Activated CD8-positive, alpha-beta T cell treated with anti-CD3 and anti-CD28 coated beads, Interleukin-2, amount 10 ng/mL, durations not matched to agents 7 days and 5 days (primary cell): ENCODE results near the gene DOHH. TPM values are rescaled to one million over a fixed set of nuclear protein-coding genes. Genes with fewer than 3 reads are reported as not detected.

Source experiments
- ATAC-seq: fragments of 150-1000 bp; cut with Tn5 transposase; one replicate; pipeline ENCODE4 v1.10.0; 2021; ENCODE audit warnings: moderate library complexity
- CTCF ChIA-PET: fragments of 350-600 bp; sonication (Branson Sonifier 250); formaldehyde crosslinking; loops from one replicate; lab custom pipeline; 2021; ENCODE audit warnings: antibody characterized with exemption; lab: Charles Lee
- POLR2A ChIA-PET: fragments of 350-600 bp; sonication (Branson Sonifier 250); formaldehyde crosslinking; loops from one replicate; lab custom pipeline; 2021; ENCODE audit warnings: antibody characterized with exemption; lab: Charles Lee
- DNase-seq: peaks from one replicate; pipeline ENCODE4 v3.0.0-alpha.2; 2020
- H3K27ac Mint-ChIP-seq: one replicate; pipeline ENCODE4 v1.8.0; 2021; ENCODE audit warnings: mild to moderate bottlenecking, mixed read lengths
- H3K27me3 Mint-ChIP-seq: one replicate; pipeline ENCODE4 v1.8.0; 2021; ENCODE audit warnings: low read depth, mixed read lengths
- H3K36me3 Mint-ChIP-seq: one replicate; pipeline ENCODE4 v1.8.0; 2021; ENCODE audit warnings: low read depth, mixed read lengths
- H3K4me1 Mint-ChIP-seq: one replicate; pipeline ENCODE4 v1.8.0; 2021; ENCODE audit warnings: low read depth, mixed read lengths
- H3K4me3 Mint-ChIP-seq: one replicate; pipeline ENCODE4 v1.8.0; 2021; ENCODE audit warnings: mild to moderate bottlenecking, mixed read lengths
- H3K9me3 Mint-ChIP-seq: one replicate; pipeline ENCODE4 v1.8.0; 2022; ENCODE audit warnings: mixed read lengths; ENCODE audit not compliant: insufficient read depth
- total RNA-seq, 2 experiments: library from RNA; stranded (reverse); gene quantifications; one replicate each; pipeline ENCODE4 v1.2.3, GENCODE V29; 2021

Gene DOHH
- total RNA-seq, 2 experiments from 2014 or later = 14.6 to 16.1 TPM

DNA sequence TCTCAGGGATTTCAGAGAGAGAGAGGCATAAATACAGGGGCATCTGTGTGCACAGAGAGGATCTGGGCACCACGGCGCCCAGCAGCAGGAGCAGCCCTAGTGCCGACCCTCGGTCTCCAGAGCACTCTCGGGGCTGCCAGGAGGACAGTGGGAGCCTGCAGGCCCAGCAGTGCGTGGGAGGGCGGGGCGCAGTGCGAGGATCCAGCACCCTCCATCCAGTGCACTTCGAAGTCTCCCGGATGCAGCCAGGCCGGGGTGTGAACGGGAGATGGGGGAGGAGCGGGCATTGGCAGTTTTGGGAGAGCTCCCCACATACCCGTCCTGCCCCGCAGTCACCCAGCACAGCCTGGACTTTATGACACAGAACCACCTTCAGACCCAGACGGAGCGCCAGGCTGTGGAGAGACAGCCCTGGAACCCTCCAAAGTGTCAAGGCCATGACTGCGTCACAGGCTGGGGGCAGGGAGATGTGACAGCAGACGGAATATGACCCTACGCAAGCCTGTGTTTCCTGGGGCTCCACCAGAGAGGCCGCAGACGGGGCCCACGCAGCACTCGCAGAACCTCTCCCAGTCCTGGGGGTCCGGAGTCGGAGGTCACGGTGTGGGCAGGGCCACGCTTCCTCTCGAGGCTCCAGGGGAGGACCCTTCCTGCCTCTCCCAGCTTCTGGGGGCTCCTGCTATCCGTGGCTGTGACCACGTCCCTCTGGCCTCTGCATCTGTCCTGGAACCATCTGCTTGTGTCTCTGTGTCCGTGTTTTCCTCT is 23.8 kb upstream of the DOHH start:
- H3K27me3 Mint-ChIP-seq = no peaks in the 10 kb centered on the region
- no peak overlapping the region for H3K27ac Mint-ChIP-seq
- peaks cover 20% of the 10 kb centered on the region for H3K36me3 Mint-ChIP-seq
- DNase-seq (no peak), ATAC-seq (no peak)
- no peak overlapping the region for H3K4me3 Mint-ChIP-seq
- POLR2A ChIA-PET = no interaction called here
- CTCF ChIA-PET = no interaction called here
- H3K9me3 Mint-ChIP-seq = no peaks in the 10 kb centered on the region
- peaks cover 3% of the 10 kb centered on the region for H3K4me1 Mint-ChIP-seq

DNA sequence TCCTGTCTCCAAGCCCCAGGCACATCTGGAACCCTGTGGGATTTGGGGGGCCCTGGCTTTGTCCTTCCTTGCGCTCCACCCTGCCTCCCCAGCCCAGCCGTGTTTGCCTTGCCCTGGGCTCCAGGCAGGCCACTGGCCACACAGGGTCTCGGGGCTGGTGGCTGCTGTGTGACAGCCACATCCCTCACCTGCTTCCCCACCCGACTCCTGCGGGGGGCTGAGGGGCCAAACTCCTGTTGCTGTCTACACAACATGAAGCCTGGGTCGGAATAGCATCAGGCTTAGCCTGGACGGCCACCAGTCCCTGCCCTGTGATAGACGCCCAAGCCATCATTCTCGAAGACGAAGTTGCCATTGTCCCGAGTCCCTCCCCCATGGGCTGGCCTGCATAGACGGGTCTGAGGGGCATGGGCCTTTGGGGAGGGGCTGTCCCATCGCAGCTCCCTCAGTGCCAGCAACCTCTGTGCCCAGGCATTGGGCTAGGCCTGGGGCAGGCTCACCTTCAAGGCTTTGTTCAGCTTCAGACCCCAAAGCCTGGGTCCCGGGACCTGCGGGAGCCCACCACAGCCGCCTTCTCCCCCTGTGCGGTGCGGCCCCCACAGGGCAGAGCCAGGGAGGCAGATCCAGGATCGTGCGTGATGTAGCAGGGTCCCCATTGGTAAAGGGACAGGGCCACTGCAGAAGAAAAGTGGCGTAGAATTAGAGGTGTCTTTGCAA is 23.0 kb upstream of the DOHH start:
- no peak for ATAC-seq
- CTCF ChIA-PET = no interaction called here
- POLR2A ChIA-PET = no interaction called here
- no peak overlapping the region for H3K4me3 Mint-ChIP-seq
- no peak overlapping the region for H3K27ac Mint-ChIP-seq
- no peaks in the 10 kb centered on the region for H3K27me3 Mint-ChIP-seq
- DNase-seq = no peak
- no peaks in the 10 kb centered on the region for H3K9me3 Mint-ChIP-seq
- H3K36me3 Mint-ChIP-seq = peaks cover 24% of the 10 kb centered on the region
- peaks cover 3% of the 10 kb centered on the region for H3K4me1 Mint-ChIP-seq

DNA sequence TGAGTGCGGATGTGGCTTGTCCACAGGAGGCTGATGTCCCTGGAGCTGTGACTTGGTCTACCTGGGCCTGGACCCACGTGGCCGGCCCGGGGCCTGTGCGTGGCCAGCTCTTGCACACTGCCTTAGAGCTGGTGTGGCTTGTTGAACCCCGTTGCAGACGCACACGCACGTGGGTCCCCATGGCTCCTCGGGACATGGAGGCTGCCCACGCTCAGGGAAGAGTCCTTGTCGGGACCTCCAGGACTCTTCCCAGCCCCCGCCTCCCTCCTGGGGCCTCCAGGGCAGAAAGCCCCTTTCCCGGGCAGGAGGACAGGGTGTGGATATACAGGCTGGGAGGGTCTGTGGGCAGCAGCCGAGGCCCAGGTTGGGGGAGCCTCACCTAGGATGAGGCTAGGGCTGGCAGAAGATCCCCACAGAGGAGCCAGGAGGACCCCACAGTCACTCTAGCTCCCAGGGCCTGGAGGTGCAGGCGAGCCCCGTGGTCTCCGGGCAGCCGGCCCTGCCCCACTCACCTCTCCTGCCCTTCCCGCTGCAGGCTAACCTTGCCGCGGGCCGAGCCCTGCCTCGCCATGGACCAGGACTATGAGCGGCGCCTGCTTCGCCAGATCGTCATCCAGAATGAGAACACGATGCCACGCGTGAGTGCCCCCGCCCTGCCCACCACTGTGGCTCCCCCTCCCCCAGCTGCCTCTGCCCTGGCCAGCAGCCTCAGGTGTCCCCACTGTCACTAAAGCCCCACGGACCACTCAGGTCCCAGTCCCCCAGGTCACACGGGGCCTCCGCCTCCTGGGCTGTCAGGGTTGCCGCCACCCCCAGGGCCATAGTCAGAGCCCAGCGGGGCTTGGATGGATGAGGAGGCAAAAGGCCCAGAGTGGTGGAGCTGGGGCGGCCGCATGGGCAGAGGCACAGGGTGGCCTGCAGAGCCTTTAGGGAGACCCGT is 22.2 kb upstream of the DOHH start:
- no peak overlapping the region for H3K27ac Mint-ChIP-seq
- H3K4me1 Mint-ChIP-seq = peaks cover 3% of the 10 kb centered on the region
- CTCF ChIA-PET = no interaction called here

DNA sequence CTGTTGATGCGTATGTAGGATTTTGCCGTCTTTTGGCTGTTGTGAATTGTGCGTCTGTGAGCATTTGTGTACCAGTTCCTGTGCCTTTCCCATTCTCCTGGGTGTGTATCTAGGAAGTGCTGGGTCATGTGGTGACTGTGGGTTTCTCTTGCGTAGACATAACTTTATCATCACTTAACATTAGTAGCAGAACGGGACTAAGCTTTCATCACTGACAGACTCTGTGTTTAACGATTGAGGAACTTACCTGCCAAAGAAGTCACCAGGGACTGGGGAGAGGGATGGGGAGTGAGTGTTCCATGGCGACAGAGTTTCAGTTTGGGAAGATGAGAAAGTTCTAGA is 20.6 kb upstream of the DOHH start:
- H3K4me3 Mint-ChIP-seq = no peak overlapping the region
- peak overlapping the region; percentile 5 for H3K27ac Mint-ChIP-seq
- no peak for DNase-seq
- H3K27me3 Mint-ChIP-seq = no peaks in the 10 kb centered on the region
- ChIA-PET POLR2A (no interaction called here), CTCF (no interaction called here)
- H3K4me1 Mint-ChIP-seq = peaks cover 15% of the 10 kb centered on the region
- H3K36me3 Mint-ChIP-seq = peaks cover 22% of the 10 kb centered on the region
- no peaks in the 10 kb centered on the region for H3K9me3 Mint-ChIP-seq
- no peak for ATAC-seq

More for the DNA sequence above, 22.2 kb upstream of the DOHH start:
- POLR2A ChIA-PET = no interaction called here
- Mint-ChIP-seq H3K27me3 (no peaks in the 10 kb centered on the region), H3K9me3 (no peaks in the 10 kb centered on the region), H3K4me3 (no peak overlapping the region), H3K36me3 (peaks cover 25% of the 10 kb centered on the region)
- ATAC-seq (no peak), DNase-seq (no peak)

DNA sequence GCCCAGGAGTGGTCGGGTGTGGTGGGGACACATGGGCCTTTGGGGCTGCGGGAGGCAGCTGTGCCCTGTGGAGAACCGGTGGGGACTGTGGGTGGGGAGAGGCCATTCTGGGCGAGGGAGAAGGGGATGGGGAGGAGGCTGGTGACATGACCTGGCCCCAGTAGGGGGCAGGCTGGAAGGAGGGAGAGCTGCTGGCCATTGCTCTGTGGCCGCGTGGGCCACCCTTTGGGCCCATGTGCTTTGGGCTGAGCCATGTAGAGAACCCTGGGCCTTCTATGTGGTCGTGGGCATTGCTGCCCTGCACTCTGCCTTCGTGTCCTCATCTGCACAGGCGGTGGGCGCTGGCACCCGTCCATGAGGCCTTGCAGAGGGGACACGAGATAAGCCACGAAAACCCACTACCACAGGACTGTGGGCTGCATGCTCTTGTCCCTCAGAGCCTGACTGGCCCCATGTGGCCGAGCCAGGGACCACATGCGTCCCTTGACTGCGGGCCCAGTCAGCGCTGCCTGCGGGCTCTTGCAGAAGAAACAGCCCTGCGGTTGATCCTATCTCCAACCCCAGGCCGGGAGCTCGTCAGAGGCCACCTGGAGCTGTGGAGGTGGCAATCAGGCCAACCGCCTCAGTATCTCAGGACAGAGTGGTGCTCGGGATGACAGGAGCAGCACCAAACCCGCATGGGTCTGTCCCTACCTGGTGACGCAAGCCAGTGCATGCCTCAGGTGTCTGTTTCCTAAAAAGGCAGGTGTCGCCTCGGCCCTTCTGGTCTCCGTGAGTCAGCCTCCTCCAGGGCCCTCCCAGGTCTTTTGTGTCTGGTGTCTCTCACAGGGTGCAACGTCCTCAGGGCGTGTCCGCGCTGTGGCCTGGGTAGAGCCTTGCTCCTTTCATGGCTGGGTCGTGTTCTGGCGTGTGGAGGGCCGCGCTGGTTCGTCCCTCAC is 20.0 kb upstream of the DOHH start:
- ChIA-PET CTCF (no interaction called here), POLR2A (no interaction called here)
- ATAC-seq (no peak), DNase-seq (no peak)
- Mint-ChIP-seq H3K4me3 (no peak overlapping the region), H3K4me1 (peaks cover 21% of the 10 kb centered on the region), H3K27ac (no peak overlapping the region), H3K9me3 (no peaks in the 10 kb centered on the region), H3K27me3 (no peaks in the 10 kb centered on the region), H3K36me3 (peaks cover 22% of the 10 kb centered on the region)

DNA sequence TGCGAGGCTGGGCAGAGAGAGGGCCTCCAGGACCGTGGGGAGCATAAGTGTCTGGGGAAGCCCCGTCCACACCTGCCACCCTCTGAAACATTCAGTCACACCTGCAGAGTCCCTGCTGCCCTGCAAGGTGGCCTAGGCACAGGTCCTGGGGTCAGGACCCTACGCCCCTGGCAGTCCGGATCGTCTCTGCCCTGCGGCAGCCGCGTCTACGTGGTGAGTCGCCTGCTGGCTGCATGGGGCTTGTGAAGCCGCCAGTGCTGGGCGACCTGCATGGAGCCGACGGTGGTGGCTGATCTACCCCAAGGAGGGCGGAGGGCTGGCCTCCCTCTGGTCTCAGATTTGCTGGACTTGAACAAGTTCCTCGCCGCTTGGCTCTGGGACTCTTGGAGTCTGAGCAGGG is 18.7 kb upstream of the DOHH start:
- H3K4me1 Mint-ChIP-seq = peaks cover 27% of the 10 kb centered on the region
- H3K36me3 Mint-ChIP-seq = peaks cover 19% of the 10 kb centered on the region
- CTCF ChIA-PET = no interaction called here
- ATAC-seq (no peak), DNase-seq (no peak)
- POLR2A ChIA-PET = no interaction called here
- H3K4me3 Mint-ChIP-seq = no peak overlapping the region
- H3K9me3 Mint-ChIP-seq = no peaks in the 10 kb centered on the region
- no peak overlapping the region for H3K27ac Mint-ChIP-seq
- H3K27me3 Mint-ChIP-seq = no peaks in the 10 kb centered on the region

DNA sequence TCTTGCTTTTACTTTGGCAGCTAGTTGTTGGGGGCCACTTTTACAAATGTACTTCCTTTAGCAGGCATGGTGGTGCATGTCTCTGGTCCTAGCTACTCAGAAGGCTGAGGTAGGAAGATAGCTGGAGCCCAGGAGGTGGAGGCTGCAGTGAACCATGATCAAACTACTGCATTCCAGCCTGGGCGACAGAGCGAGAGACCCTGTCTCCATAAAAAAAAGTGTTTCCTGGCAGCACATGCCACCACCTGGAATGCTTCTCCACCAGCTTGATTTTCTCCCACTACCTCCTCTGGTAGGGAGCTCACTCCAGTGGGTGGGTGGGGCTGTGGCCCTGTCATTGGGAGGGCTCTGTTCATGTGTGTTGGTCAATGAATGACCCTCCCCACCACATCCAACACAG is 18.2 kb upstream of the DOHH start:
- DNase-seq = no peak
- H3K4me1 Mint-ChIP-seq = peaks cover 28% of the 10 kb centered on the region
- no peak overlapping the region for H3K27ac Mint-ChIP-seq
- POLR2A ChIA-PET = no interaction called here
- no peaks in the 10 kb centered on the region for H3K9me3 Mint-ChIP-seq
- H3K4me3 Mint-ChIP-seq = no peak overlapping the region
- no peak for ATAC-seq
- CTCF ChIA-PET = no interaction called here
- H3K36me3 Mint-ChIP-seq = peaks cover 16% of the 10 kb centered on the region
- no peaks in the 10 kb centered on the region for H3K27me3 Mint-ChIP-seq

DNA sequence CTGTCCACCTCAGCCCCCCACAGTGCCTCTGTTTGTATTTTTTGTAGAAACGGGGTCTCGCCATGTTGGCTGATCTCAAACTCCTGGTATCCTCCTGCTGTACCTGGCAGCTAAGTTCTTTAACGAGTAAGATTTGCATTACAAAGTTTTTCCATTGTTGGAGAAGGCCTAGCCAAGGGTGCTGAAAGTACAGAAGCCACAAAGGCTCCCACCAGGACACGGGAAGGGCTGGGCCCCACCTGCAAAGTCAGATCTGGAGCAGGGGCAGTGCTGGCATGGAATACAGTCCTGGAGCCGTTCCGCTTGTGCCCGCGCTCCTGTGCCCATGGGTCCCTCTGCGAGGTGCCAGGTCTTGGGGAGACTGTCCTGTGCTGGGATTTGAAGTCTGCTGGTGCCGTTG is 17.8 kb upstream of the DOHH start:
- Mint-ChIP-seq H3K4me3 (no peak overlapping the region), H3K27ac (no peak overlapping the region), H3K27me3 (no peaks in the 10 kb centered on the region), H3K4me1 (peaks cover 28% of the 10 kb centered on the region), H3K36me3 (peaks cover 16% of the 10 kb centered on the region), H3K9me3 (no peaks in the 10 kb centered on the region)
- ChIA-PET CTCF (no interaction called here), POLR2A (no interaction called here)
- ATAC-seq = no peak
- DNase-seq = no peak

DNA sequence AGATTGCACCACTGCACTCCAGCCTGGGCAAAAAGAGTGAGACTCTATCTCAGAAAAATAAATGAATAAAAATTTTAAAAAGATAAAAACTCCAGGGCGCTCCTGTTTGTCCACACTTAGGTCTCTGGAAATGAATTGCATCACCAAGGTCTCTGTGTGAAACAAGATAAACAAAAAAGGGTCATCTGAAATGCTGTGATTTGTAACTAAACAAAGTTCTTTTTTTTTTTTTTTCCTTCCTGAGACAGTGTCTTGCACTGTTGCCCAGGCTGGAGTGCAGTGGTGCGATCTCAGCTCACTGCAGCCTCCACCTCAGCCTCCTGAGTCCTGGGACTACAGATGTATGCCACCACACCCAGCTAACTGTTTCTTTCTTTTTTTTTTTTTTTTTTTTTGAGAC is 17.2 kb upstream of the DOHH start:
- ChIA-PET POLR2A (no interaction called here), CTCF (no interaction called here)
- H3K27ac Mint-ChIP-seq = no peak overlapping the region
- peaks cover 28% of the 10 kb centered on the region for H3K4me1 Mint-ChIP-seq
- H3K27me3 Mint-ChIP-seq = no peaks in the 10 kb centered on the region
- H3K36me3 Mint-ChIP-seq = peaks cover 16% of the 10 kb centered on the region
- no peaks in the 10 kb centered on the region for H3K9me3 Mint-ChIP-seq
- no peak overlapping the region for H3K4me3 Mint-ChIP-seq
- DNase-seq (no peak), ATAC-seq (no peak)

DNA sequence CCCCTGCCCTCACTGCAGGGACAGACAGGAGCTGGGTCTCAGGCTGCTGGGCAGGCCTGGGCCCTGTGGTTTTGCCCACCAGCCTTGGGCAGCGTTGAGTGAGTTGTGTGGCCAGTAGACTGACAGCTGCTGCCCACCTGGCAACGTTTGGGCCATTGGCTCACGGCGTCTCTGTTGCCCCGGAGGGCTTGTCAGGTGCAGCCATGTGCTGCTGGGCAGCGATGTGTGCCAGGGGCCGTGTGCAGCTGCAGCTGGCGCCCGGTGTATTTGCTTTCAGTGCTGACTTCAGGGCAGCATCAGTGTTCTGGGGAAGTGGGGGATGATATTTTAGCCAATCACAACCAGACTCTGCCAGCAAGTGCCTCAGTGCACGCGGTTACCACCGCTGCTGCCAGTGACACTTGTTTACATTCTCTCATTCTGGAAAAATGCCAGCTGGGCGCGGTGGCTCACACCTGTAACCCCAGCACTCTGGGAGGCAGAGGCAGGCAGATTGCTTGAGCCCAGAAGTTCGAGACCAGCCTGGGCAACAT is 16.3 kb upstream of the DOHH start:
- no peak overlapping the region for H3K4me3 Mint-ChIP-seq
- DNase-seq = peak; percentile 33
- H3K27ac Mint-ChIP-seq = no peak overlapping the region

DNA sequence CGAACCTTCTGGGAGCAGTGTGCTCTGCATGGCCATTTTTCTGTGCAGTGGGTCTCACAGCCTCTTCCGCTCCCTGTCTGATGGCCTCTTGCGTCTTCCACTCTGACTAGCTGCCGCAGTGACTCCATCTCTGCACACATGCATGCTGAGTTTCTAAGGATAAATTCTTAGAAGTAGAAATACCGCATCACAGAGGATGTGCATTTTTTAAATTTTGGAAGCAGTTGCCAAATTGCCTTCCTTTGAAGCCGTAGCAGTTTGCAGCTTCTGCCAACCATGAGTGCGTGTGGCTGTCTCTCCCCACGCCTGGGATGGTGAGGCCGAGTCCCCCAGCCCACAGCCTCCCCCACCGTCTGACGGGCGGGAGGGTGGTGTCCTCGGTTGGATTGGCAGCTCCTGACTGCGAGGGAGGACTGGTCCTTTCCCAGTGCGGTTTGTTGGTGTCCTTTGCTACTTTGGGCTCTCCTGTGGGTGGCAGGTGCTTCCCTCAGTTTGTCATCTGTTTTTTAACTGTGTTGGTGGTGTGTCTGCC is 15.5 kb upstream of the DOHH start:
- Mint-ChIP-seq H3K27ac (peak overlapping the region; percentile 16), H3K36me3 (peaks cover 9% of the 10 kb centered on the region), H3K9me3 (no peaks in the 10 kb centered on the region), H3K27me3 (no peaks in the 10 kb centered on the region), H3K4me3 (no peak overlapping the region), H3K4me1 (peaks cover 26% of the 10 kb centered on the region)
- DNase-seq (no peak), ATAC-seq (no peak)
- POLR2A ChIA-PET = no interaction called here
- CTCF ChIA-PET = no interaction called here

More for the DNA sequence above, 16.3 kb upstream of the DOHH start:
- no peak for ATAC-seq
- Mint-ChIP-seq H3K4me1 (peaks cover 28% of the 10 kb centered on the region), H3K27me3 (no peaks in the 10 kb centered on the region), H3K36me3 (peaks cover 13% of the 10 kb centered on the region), H3K9me3 (no peaks in the 10 kb centered on the region)
- POLR2A ChIA-PET = interaction anchor here (0.8 kb wide), 1 partner anchor 187 kb away, joined by 3 read pairs; no protein-coding TSS in a partner anchor
- CTCF ChIA-PET = interaction anchor here (0.5 kb wide), 1 partner anchor 32 kb away, joined by 3 read pairs; no protein-coding TSS in a partner anchor
